ENCODE results near the gene GPR3. TPM values are rescaled to one million over a fixed set of nuclear protein-coding genes. Genes with fewer than 3 reads are reported as not detected.

GPR3 gene
- total RNA-seq, 1 donor from 2014 or later, result 0.74 TPM

DNA sequence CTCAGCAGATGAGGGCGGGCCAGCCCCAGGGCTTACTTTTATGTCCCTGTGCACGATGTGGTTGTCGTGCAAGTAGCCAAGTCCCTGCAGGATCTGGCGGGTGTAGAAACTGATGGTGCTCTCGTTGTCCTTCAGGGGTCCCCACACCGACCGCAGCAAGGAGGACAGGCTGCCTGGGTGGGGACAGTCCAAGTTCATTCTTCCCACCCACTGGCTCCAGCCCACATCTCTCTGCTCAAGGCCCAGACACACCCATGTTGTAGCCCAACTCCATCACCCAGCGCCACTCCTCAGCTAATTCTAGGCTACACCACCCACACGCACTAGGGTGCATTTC is 32.6 kb upstream of the GPR3 start:
- H3K36me3 ChIP-seq, result peaks cover 0 to 89% of the 10 kb centered on the region in 2 donors
- intact Hi-C loops (cut with DNase I), result no loop called here

DNA sequence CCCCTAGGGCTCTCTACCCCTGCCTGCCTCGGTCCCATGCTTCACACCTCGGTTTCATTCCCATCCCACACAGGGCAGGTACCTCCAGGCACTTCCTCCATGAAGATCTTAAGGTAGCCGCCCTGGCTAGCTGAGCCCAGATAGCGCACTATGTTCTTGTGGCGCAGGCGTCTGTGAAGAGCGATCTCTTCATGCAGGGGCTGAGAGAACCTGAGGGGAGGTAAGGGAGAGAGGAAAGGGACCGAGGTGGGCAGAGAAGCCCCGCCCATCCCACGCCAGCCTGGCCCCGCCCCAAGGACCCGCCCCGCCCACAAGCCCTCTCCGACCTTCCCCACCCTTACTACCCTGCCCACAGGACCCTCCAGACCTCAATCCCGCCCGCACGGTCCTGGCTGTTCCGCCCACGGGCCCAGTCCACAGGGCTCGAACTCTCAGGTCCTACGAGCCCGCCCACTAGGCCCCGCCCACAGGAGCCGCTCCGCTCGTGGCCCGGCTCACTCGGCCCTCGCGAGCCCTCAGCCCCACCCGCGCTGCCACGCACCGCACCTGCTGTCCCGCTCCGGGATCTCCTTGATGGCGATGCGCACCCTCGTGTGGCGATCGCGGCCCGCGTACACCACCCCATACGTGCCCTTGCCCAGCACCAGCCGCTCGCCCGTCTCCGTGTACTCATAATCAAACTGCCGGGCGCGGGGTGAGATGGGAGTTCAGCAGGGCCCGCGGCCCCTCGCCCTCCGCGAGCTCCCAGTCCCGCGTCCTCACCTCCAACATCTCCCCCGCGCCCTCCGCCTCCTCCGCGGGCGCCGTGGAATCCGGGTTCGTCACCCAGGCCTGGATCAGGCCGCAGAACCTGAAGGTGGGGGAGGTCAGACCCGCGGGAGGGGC is 32.0 kb upstream of the GPR3 start:
- Histone ChIP-seq H3K4me1 (peaks cover 35% of the 10 kb centered on the region), H3K36me3 (peaks cover 0 to 83% of the 10 kb centered on the region in 2 donors), H3K27ac (no peak overlapping the region), H3K4me3 (peak overlapping the region in 1 of 2 donors; percentile 12), H3K27me3 (no peaks in the 10 kb centered on the region), H3K9me3 (no peaks in the 10 kb centered on the region)
- no peak for DNase-seq (ENCODE audit: extremely low spot score in 2 of 2)
- intact Hi-C loops (cut with DNase I), result no loop called here
- TF ChIP-seq POLR2AphosphoS5 (IDR thresholded peaks at IDR 0.05; ENCODE audit: insufficient read depth in 1 of 2, low read depth in 1 of 2) (no peak), POLR2A (IDR thresholded peaks at IDR 0.05) (no peak)
- TF ChIP-seq, protein P1, sequence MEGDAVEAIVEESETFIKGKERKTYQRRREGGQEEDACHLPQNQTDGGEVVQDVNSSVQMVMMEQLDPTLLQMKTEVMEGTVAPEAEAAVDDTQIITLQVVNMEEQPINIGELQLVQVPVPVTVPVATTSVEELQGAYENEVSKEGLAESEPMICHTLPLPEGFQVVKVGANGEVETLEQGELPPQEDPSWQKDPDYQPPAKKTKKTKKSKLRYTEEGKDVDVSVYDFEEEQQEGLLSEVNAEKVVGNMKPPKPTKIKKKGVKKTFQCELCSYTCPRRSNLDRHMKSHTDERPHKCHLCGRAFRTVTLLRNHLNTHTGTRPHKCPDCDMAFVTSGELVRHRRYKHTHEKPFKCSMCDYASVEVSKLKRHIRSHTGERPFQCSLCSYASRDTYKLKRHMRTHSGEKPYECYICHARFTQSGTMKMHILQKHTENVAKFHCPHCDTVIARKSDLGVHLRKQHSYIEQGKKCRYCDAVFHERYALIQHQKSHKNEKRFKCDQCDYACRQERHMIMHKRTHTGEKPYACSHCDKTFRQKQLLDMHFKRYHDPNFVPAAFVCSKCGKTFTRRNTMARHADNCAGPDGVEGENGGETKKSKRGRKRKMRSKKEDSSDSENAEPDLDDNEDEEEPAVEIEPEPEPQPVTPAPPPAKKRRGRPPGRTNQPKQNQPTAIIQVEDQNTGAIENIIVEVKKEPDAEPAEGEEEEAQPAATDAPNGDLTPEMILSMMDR (IDR thresholded peaks at IDR 0.05), result no peak

More for the DNA sequence above, 32.6 kb upstream of the GPR3 start:
- Histone ChIP-seq H3K4me1 (peaks cover 29% of the 10 kb centered on the region), H3K27me3 (no peaks in the 10 kb centered on the region), H3K9me3 (no peaks in the 10 kb centered on the region), H3K4me3 (no peak overlapping the region), H3K27ac (no peak overlapping the region)
- DNase-seq (ENCODE audit: extremely low spot score in 2 of 2), result no peak
- no peak for TF ChIP-seq POLR2A (IDR thresholded peaks at IDR 0.05)
- no peak for TF ChIP-seq POLR2AphosphoS5 (IDR thresholded peaks at IDR 0.05; ENCODE audit: insufficient read depth in 1 of 2, low read depth in 1 of 2)
- TF ChIP-seq, protein P1 (IDR thresholded peaks at IDR 0.05), result no peak

DNA sequence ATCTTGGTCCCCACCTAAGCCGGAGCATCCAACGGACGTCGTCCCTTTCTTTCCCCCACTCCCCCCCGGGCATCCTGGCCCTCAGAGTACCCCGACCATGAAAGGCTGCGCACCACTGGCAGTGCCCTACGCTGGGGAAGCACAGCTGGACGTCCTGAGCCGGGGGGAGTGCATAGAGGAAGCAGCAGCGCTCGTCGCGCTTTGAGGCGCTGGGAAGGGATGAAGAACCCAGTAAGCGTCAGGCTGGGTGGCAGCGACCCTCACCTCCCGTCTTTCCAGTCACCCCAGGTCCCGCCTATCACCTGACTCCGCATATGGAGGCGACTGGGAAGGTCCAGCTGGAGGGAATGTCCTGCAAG is 31.4 kb upstream of the GPR3 start:
- Histone ChIP-seq H3K4me1 (peaks cover 35% of the 10 kb centered on the region), H3K36me3 (peaks cover 0 to 77% of the 10 kb centered on the region in 2 donors), H3K27me3 (no peaks in the 10 kb centered on the region), H3K4me3 (no peak overlapping the region), H3K9me3 (no peaks in the 10 kb centered on the region), H3K27ac (no peak overlapping the region)
- intact Hi-C loops (cut with DNase I), result no loop called here
- DNase-seq (ENCODE audit: extremely low spot score in 2 of 2), result no peak
- TF ChIP-seq POLR2AphosphoS5 (IDR thresholded peaks at IDR 0.05; ENCODE audit: insufficient read depth in 1 of 2, low read depth in 1 of 2), result no peak
- TF ChIP-seq POLR2A (IDR thresholded peaks at IDR 0.05), result no peak
- TF ChIP-seq, protein P1 (IDR thresholded peaks at IDR 0.05), result no peak

DNA sequence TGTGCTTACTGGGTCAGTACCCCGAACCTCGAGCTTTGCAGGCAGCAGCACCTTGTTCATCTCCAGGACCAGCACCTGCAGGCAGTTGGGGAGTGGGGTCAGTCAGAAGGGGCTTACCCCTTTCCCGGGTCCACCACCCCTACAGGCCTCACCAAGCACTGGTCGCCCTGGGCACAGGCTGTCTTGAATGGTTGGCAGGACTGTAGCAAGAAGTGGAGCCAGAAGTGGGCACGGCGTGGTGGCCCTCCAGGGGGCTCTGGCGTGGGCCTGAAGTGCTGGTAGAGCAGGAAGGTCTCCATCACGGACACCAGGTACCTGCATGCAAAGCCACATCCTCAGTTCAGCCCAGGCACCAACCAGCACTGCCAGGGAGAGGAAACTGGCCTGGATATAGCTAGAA is 30.9 kb upstream of the GPR3 start:
- intact Hi-C loops (cut with DNase I), result no loop called here
- H3K9me3 ChIP-seq, result no peaks in the 10 kb centered on the region
- H3K4me1 ChIP-seq, result peaks cover 35% of the 10 kb centered on the region
- no peak overlapping the region for H3K27ac ChIP-seq
- no peaks in the 10 kb centered on the region for H3K27me3 ChIP-seq
- TF ChIP-seq POLR2AphosphoS5 (IDR thresholded peaks at IDR 0.05; ENCODE audit: insufficient read depth in 1 of 2, low read depth in 1 of 2) (no peak), POLR2A (IDR thresholded peaks at IDR 0.05) (no peak)
- TF ChIP-seq, protein P1 (IDR thresholded peaks at IDR 0.05), result no peak
- H3K36me3 ChIP-seq, result peaks cover 0 to 72% of the 10 kb centered on the region in 2 donors
- no peak for DNase-seq (ENCODE audit: extremely low spot score in 2 of 2)
- no peak overlapping the region for H3K4me3 ChIP-seq

All from vagina (tissue), 2 donors.